Measurements from ENCODE around the gene GNG4. TPM values are rescaled to one million over a fixed set of nuclear protein-coding genes. Genes with fewer than 3 reads are reported as not detected.

GNG4 gene
- total and polyA plus RNA-seq, 9 of the 15 experiments (the other 6 are each of a cell fraction or from before 2014, with no cell fraction given) = 0.06 to 0.58 (median 0.08) TPM; not detected in 4

- no peak for TF ChIP-seq ZBTB34 (CRISPR knock-in tag; IDR thresholded peaks at IDR 0.05)
- TF ChIP-seq ZC3H8 (IDR thresholded peaks at IDR 0.05) = no peak
- TF ChIP-seq BMI1 (IDR thresholded peaks at IDR 0.05; ENCODE audit: low read length) = no peak
- TF ChIP-seq TAF9B (IDR thresholded peaks at IDR 0.05; ENCODE audit: partially characterized antibody) = no peak
These were observed 2.8 kb upstream of the GNG4 start (continued) for GRCh38 chr1:235652364-235652763.

DNA sequence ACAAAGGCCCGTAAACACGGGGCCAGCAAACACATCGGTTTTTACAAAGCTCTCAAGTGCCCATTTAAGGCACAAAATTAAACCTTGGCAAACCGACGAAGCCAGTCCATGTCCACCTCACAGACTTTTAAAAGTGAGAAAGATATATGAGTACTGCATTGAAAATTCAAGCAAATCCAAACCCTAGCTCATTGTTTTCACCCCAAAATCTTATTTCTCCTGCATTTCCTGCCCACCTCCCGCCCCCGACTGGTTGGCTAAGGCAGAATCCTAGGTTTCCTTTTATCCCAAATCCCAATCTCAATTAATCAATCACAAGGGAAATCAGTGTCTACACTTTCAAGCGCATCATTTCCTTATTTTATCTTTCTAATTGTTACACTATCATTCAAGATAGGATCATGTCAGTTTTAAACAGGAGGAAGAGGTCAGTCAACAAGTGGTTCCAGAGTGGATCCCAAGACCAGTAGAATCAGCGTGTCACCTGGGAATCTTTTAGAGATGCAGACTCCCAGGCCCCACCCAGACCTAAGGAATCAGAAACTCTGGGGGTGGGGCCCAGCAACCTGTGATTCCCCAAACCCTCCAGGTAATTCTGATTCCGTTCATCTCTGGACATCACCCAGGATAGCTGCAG is 1.7 kb upstream of the GNG4 start:
- no peak for DNase-seq (ENCODE audit: extremely low read depth in 1 of 4, low spot score in 3 of 4)
- TF ChIP-seq CXXC5 (CRISPR knock-in tag; IDR thresholded peaks at IDR 0.05) (no peak), MTA2 (IDR thresholded peaks at IDR 0.05; ENCODE audit: low read depth) (no peak), ZNF785 (CRISPR knock-in tag; IDR thresholded peaks at IDR 0.05) (no peak), MED1 (CRISPR knock-in tag; IDR thresholded peaks at IDR 0.05; ENCODE audit: borderline replicate concordance) (no peak), TBP (optimal IDR thresholded peaks at IDR 0.05; ENCODE audit: low read depth, low read length) (no peak), ZNF518B (CRISPR knock-in tag; IDR thresholded peaks at IDR 0.05) (no peak), GTF2B (IDR thresholded peaks at IDR 0.05; ENCODE audit: extremely low read depth, insufficient read length) (no peak), RHOXF2B (CRISPR knock-in tag; conservative IDR thresholded peaks at IDR 0.05) (no peak)
- TF ChIP-seq, protein P1, sequence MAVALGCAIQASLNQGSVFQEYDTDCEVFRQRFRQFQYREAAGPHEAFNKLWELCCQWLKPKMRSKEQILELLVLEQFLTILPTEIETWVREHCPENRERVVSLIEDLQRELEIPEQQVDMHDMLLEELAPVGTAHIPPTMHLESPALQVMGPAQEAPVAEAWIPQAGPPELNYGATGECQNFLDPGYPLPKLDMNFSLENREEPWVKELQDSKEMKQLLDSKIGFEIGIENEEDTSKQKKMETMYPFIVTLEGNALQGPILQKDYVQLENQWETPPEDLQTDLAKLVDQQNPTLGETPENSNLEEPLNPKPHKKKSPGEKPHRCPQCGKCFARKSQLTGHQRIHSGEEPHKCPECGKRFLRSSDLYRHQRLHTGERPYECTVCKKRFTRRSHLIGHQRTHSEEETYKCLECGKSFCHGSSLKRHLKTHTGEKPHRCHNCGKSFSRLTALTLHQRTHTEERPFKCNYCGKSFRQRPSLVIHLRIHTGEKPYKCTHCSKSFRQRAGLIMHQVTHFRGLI (CRISPR knock-in tag; IDR thresholded peaks at IDR 0.05) = no peak
- TF ChIP-seq, protein P2, sequence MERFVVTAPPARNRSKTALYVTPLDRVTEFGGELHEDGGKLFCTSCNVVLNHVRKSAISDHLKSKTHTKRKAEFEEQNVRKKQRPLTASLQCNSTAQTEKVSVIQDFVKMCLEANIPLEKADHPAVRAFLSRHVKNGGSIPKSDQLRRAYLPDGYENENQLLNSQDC (CRISPR knock-in tag; IDR thresholded peaks at IDR 0.05) = no peak

More for the DNA sequence above, 1.7 kb upstream of the GNG4 start:
- no peaks in the 10 kb centered on the region for H3K36me3 ChIP-seq (ENCODE audit: control insufficient read depth, insufficient read depth, low read length)
- in situ Hi-C loops (cut with MboI) (no loop called here), intact Hi-C loops (cut with micrococcal nuclease) (no loop called here)
- H3K27me3 ChIP-seq (ENCODE audit: control insufficient read depth in 2 of 2, insufficient read depth in 2 of 2, low read length in 2 of 2) = peaks cover 13 to 40% of the 10 kb centered on the region in 2 experiments
- no peak overlapping the region for H3K4me2 ChIP-seq (ENCODE audit: insufficient read depth, low read length)
- H3K9ac ChIP-seq (ENCODE audit: insufficient read depth in 1 of 2, low read depth in 2 of 2, low read length in 2 of 2) = no peak overlapping the region
- no peak for ATAC-seq
- WGBS (ENCODE audit: insufficient coverage, low coverage, missing lambda C conversion rate) = 19% methylated on average over 10 of the region's 10 CpGs
- H3K27ac ChIP-seq (ENCODE audit: extremely low read depth, low read depth, low read length) = no peak overlapping the region
- H3K4me3 ChIP-seq = no peak overlapping the region
- ChIA-PET CTCF (ENCODE audit: low intra/inter-chr PET ratio) (interaction anchor here (0.6 kb wide), 1 partner anchor 140 kb away, joined by 3 read pairs; no protein-coding TSS in a partner anchor), POLR2A (interaction anchor here (0.5 kb wide), 1 partner anchor 138 kb away, joined by 3 read pairs; no protein-coding TSS in a partner anchor)
- no peak for FAIRE-seq
- H3K79me2 ChIP-seq (ENCODE audit: control insufficient read depth, insufficient read depth, low read length) = no peaks in the 10 kb centered on the region
- H4K20me1 ChIP-seq (replicated peaks; ENCODE audit: control insufficient read depth, insufficient read depth, low read length) = no peaks in the 10 kb centered on the region
- H2AFZ ChIP-seq (ENCODE audit: low read depth, low read length) = no peak overlapping the region
- H3K9me1 ChIP-seq (ENCODE audit: control insufficient read depth, insufficient read depth, low read length) = no peaks in the 10 kb centered on the region
- no peaks in the 10 kb centered on the region for H3K9me3 ChIP-seq (replicated peaks; ENCODE audit: control insufficient read depth, insufficient read depth, low read depth, low read length)
- H3K4me1 ChIP-seq (replicated peaks in 1 of 2; ENCODE audit: control insufficient read depth in 2 of 2, insufficient read depth in 2 of 2, low read length in 2 of 2) = peaks cover 0 to 10% of the 10 kb centered on the region in 2 experiments; a peak in 1 of 5 replicates
- BruUV-seq (replicated peaks) = no TSS peak

Data from K562 (cell line).